Ascending aorta (tissue), 2 donors: ENCODE measurements around the gene SPAG5. TPM values are rescaled to one million over a fixed set of nuclear protein-coding genes. Genes with fewer than 3 reads are reported as not detected.

Experiments used
- DNase-seq, 2 donors: peaks; one replicate each; pipeline ENCODE4 v3.0.0-alpha.2; 2019; ENCODE audit warnings: low spot score in 2 of 2
- H3K27ac ChIP-seq, 2 donors: fragments of 200-600 bp; sonication (generic); one replicate each; pipeline ENCODE4 v1.5.1; 2016 to 2017; ENCODE audit warnings: mild to moderate bottlenecking in 1 of 2
- H3K27me3 ChIP-seq: fragments of 200-600 bp; sonication (generic); one replicate; pipeline ENCODE4 v1.5.1; 2017
- H3K36me3 ChIP-seq, 2 donors: fragments of 200-600 bp; sonication (generic); one replicate each; pipeline ENCODE4 v1.5.1; 2016
- H3K4me1 ChIP-seq, 2 donors: fragments of 200-600 bp; sonication (generic); one replicate each; pipeline ENCODE4 v1.5.1; 2016 to 2017; ENCODE audit warnings: mild to moderate bottlenecking in 1 of 2
- H3K4me3 ChIP-seq, 2 donors: fragments of 200-600 bp; sonication (generic); one replicate each; pipeline ENCODE4 v1.5.1; 2016 to 2017; ENCODE audit warnings: mild to moderate bottlenecking in 1 of 2
- H3K9me3 ChIP-seq, 2 donors: fragments of 200-600 bp; sonication (generic); one replicate each; pipeline ENCODE4 v1.5.1; 2016
- intact Hi-C: fragments of 100-400 bp; cut with DNase I; formaldehyde crosslinking; loops from one replicate; pipeline ENCODE4 v1.15.1; 2023
- total RNA-seq: library from RNA; depleted of rRNA; stranded (reverse); fragments of >200 nt; gene quantifications from one replicate; pipeline ENCODE4 v1.1.0, GENCODE V29; 2016
- TF ChIP-seq, protein P1 (sequence below), 3 experiments: fragments of 200-600 bp in 2 of 3; fragments of 450-650 bp in 1 of 3; sonication (generic) in 2 of 3; IDR thresholded peaks; one replicate each; pipeline ENCODE4 v1.5.1; 2016 to 2019; ENCODE audit warnings: antibody characterized with exemption in 3 of 3, mild to moderate bottlenecking in 1 of 3, moderate library complexity in 1 of 3

SPAG5 gene, protein sequence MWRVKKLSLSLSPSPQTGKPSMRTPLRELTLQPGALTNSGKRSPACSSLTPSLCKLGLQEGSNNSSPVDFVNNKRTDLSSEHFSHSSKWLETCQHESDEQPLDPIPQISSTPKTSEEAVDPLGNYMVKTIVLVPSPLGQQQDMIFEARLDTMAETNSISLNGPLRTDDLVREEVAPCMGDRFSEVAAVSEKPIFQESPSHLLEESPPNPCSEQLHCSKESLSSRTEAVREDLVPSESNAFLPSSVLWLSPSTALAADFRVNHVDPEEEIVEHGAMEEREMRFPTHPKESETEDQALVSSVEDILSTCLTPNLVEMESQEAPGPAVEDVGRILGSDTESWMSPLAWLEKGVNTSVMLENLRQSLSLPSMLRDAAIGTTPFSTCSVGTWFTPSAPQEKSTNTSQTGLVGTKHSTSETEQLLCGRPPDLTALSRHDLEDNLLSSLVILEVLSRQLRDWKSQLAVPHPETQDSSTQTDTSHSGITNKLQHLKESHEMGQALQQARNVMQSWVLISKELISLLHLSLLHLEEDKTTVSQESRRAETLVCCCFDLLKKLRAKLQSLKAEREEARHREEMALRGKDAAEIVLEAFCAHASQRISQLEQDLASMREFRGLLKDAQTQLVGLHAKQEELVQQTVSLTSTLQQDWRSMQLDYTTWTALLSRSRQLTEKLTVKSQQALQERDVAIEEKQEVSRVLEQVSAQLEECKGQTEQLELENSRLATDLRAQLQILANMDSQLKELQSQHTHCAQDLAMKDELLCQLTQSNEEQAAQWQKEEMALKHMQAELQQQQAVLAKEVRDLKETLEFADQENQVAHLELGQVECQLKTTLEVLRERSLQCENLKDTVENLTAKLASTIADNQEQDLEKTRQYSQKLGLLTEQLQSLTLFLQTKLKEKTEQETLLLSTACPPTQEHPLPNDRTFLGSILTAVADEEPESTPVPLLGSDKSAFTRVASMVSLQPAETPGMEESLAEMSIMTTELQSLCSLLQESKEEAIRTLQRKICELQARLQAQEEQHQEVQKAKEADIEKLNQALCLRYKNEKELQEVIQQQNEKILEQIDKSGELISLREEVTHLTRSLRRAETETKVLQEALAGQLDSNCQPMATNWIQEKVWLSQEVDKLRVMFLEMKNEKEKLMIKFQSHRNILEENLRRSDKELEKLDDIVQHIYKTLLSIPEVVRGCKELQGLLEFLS
- 1.6 TPM for total RNA-seq

DNA sequence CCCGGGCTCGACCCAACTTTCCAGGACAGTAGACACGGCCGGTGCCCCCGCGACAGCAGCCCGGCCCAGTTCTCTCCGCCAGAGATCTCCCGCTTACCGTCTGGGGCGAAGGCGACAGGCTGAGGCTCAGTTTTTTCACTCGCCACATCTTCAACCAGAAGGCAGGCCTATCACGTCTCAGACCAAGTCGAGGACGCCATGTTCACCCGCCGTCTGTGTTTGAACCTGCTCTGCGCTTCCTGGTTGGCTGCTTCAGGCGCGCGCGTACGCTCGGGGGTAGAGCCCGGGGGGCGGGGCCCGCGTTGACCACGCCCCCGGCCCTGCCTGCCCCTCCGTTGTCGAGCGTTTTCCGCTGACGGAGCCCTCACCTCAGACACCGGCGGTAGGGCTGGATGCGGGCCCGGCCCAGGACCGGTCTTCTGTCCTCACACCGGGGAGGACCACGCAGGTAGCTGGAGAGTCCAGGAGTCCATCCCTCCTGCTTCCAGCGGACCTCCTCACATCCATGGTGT lies at the start of gene SPAG5:
TSS of gene SPAG5 (minus strand) at position 227 of the 512 bp plus-strand sequence. CDS start at position 148, 79 bp downstream.
- Histone ChIP-seq H3K27me3 (no peaks in the 10 kb centered on the region), H3K36me3 (no peaks in the 10 kb centered on the region), H3K4me1 (peaks cover 4 to 6% of the 10 kb centered on the region in 2 donors), H3K4me3 (peak within 1 kb of the TSS; percentile 85 to 86), H3K27ac (peak within 1 kb of the TSS; percentile 99 to 100), H3K9me3 (no peaks in the 10 kb centered on the region)
- peak; percentile 81 to 97 for DNase-seq
- TF ChIP-seq, protein P1, sequence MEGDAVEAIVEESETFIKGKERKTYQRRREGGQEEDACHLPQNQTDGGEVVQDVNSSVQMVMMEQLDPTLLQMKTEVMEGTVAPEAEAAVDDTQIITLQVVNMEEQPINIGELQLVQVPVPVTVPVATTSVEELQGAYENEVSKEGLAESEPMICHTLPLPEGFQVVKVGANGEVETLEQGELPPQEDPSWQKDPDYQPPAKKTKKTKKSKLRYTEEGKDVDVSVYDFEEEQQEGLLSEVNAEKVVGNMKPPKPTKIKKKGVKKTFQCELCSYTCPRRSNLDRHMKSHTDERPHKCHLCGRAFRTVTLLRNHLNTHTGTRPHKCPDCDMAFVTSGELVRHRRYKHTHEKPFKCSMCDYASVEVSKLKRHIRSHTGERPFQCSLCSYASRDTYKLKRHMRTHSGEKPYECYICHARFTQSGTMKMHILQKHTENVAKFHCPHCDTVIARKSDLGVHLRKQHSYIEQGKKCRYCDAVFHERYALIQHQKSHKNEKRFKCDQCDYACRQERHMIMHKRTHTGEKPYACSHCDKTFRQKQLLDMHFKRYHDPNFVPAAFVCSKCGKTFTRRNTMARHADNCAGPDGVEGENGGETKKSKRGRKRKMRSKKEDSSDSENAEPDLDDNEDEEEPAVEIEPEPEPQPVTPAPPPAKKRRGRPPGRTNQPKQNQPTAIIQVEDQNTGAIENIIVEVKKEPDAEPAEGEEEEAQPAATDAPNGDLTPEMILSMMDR (IDR thresholded peaks at IDR 0.05) = no peak
- intact Hi-C loops = loop anchor here (1.0 kb wide), 2 partner anchors 22 to 28 kb away; partner anchors contain the start of gene PIGS

DNA sequence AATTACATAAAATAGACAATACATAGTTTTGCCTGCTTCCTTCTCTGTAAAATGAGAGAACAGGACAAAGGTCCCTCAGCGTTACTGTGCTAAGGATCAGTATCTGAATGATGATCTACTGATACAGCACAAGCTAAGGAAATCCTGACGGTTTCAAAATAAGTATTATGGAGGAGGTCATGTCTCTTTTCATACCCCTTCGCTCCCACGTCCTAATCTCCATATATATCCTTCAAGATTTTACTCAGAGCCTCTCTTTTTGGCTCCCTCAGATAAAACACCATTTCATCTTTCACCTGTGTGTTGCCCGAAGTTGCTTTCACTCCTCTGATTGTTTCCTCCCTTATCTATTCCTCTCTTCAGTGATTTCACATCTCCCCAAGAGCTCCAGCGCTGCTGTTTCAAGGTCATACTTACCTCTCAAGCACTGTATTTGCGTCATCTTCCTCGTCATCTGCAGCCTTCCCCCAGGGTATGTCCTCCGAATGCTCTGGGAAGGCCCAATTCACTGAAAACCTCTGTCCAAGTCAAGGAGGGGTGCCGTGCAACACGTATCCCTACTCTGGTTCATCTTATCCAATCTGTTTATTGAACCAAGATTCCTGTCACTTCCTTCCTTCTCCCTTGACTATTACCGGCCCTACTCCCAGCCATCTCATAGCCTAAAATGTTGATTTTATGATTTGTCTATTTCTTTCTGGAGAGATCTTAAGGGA lies 47.4 kb upstream of the SPAG5 start:
- intact Hi-C loops = loop anchor here (5.0 kb wide), 2 partner anchors 306 to 309 kb away; partner anchors contain the start of genes IFT20, PHF12 and TNFAIP1
- H3K4me1 ChIP-seq = peaks cover 5 to 27% of the 10 kb centered on the region in 2 donors
- TF ChIP-seq, protein P1 (IDR thresholded peaks at IDR 0.05) = no peak
- H3K36me3 ChIP-seq = peaks cover 17 to 30% of the 10 kb centered on the region in 2 donors
- peak overlapping the region; percentile 91 to 95 for H3K4me3 ChIP-seq
- H3K27me3 ChIP-seq = no peaks in the 10 kb centered on the region
- no peaks in the 10 kb centered on the region for H3K9me3 ChIP-seq
- H3K27ac ChIP-seq = peak overlapping the region; percentile 93 to 94
- no peak for DNase-seq

DNA sequence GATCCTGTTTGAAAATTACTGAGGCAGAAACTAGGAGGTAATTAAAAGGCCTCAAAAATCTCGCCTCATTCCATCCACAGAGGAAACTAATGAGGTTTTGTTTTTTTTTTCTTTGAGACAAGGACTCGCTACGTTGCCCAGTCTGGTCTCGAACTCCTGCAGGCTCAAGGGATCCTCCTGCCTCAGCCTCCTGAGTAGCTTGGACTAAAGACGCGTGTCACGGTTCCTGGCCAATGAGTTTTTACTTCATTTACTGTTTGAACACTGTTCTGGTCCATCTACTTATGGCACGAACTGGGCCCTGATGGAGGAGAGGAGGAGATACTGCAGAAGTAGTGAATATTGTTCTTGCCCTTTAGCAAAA lies 46.7 kb upstream of the SPAG5 start:
- TF ChIP-seq, protein P1 (IDR thresholded peaks at IDR 0.05) = no peak
- Histone ChIP-seq H3K36me3 (peaks cover 12 to 32% of the 10 kb centered on the region in 2 donors), H3K9me3 (no peaks in the 10 kb centered on the region), H3K27me3 (no peaks in the 10 kb centered on the region), H3K27ac (peak overlapping the region; percentile 93 to 94), H3K4me3 (peak overlapping the region; percentile 91 to 95), H3K4me1 (peaks cover 5 to 27% of the 10 kb centered on the region in 2 donors)
- intact Hi-C loops = loop anchor here (2.0 to 5.0 kb wide), 4 partner anchors 69 to 308 kb away; partner anchors contain the start of genes ALDOC, IFT20, PHF12 and RPL23A
- no peak for DNase-seq

DNA sequence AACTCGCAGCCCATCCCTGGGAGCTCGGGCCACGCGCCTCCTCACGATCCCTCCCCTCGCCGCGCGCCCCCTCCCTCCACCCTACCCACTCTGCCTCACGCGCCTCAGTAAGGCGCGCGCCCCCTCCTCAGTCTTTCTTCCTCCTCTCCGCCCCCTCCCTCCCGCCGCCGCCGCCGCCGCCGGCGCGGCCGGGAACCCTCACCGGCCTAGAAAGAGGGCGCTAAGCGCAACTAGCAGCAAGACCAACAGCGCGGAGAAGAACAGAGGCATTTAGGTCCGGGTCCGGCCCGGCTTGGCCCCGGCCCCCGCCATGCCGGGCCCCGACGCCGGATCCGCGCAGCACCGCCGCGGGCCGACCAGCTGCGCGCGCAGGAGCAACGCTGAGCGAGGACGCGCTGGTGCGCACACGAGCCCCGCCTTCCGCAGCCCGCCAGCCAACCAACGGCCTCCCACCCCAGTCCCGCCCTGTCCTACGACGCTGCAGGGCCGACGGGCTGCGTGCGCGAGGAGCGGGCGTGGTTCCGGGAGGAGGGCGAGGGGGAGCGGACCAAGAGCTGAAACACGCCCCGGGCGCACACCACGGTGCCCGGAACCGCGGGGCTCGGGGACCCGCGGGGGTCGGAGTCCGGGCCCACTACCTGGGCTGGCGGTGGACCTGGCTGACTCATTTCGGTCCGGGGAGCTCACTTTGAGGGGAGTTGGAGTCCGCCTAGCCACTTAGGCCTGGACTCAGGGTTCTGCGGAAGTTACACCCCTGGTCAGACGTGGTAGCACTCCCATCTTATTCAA lies 46.2 kb upstream of the SPAG5 start, which contains the start of gene BLTP2:
TSS of gene BLTP2 (minus strand) at position 372 of the 789 bp plus-strand sequence. CDS start at position 270, 102 bp downstream.
- Histone ChIP-seq H3K27ac (peak within 1 kb of the TSS; percentile 93 to 94), H3K36me3 (peaks cover 16 to 38% of the 10 kb centered on the region in 2 donors), H3K4me3 (peak within 1 kb of the TSS; percentile 91 to 95), H3K4me1 (peaks cover 5 to 27% of the 10 kb centered on the region in 2 donors), H3K9me3 (no peaks in the 10 kb centered on the region), H3K27me3 (no peaks in the 10 kb centered on the region)
- intact Hi-C loops = loop anchor here (2.0 to 5.0 kb wide), 4 partner anchors 68 to 308 kb away; partner anchors contain the start of genes ALDOC, IFT20, PHF12 and RPL23A
- peak; percentile 81 to 97 for DNase-seq
- TF ChIP-seq, protein P1 (IDR thresholded peaks at IDR 0.05) = no peak
